CD14-positive monocyte (primary cell): ENCODE data around the gene PRKN. TPM values are rescaled to one million over a fixed set of nuclear protein-coding genes. Genes with fewer than 3 reads are reported as not detected.

ENCODE experiments used
- DNase-seq, 3 donors: peaks; one replicate each; pipeline ENCODE4 v3.0.0-alpha.2; 2011 to 2022
- H2AFZ ChIP-seq: 2 replicates; pipeline ENCODE4 v1.6.0; 2012; ENCODE audit warnings: mild to moderate bottlenecking, low read depth, low read length, inconsistent platforms; ENCODE audit not compliant: insufficient read depth, poor library complexity, severe bottlenecking
- H3K27ac ChIP-seq, 2 donors: 1 replicate in 1 of 2; 2 replicates in 1 of 2; pipeline ENCODE4 v1.5.1; 2012 to 2013; ENCODE audit warnings: low read length in 2 of 2, control low read depth in 1 of 2, inconsistent platforms in 1 of 2, low read depth in 1 of 2, mild to moderate bottlenecking in 1 of 2
- H3K27me3 ChIP-seq, 2 donors: one replicate each; pipeline versions ENCODE4 v1.6.0 to v1.6.1; 2011 to 2013; ENCODE audit warnings: low read length in 2 of 2; ENCODE audit not compliant: control insufficient read depth in 2 of 2, insufficient read depth in 2 of 2
- H3K36me3 ChIP-seq, 2 donors: replicated peaks in 1 of 2; 1 replicate in 1 of 2; 2 replicates in 1 of 2; pipeline versions ENCODE4 v1.5.1 to v1.6.1; 2012 to 2013; ENCODE audit warnings: low read length in 2 of 2, control low read depth in 1 of 2, inconsistent platforms in 1 of 2, mild to moderate bottlenecking in 1 of 2; ENCODE audit not compliant: insufficient read depth in 2 of 2, control insufficient read depth in 1 of 2
- H3K4me1 ChIP-seq, 2 donors: 1 replicate in 1 of 2; 2 replicates in 1 of 2; pipeline versions ENCODE4 v1.5.1 to v1.6.1; 2012 to 2013; ENCODE audit warnings: low read length in 2 of 2, control low read depth in 1 of 2, inconsistent platforms in 1 of 2, mild to moderate bottlenecking in 1 of 2, moderate library complexity in 1 of 2; ENCODE audit not compliant: insufficient read depth in 2 of 2, control insufficient read depth in 1 of 2
- H3K4me2 ChIP-seq: replicated peaks from 2 replicates; pipeline ENCODE3; 2012; ENCODE audit warnings: low read length, moderate library complexity, mild to moderate bottlenecking; ENCODE audit not compliant: poor library complexity, severe bottlenecking; ENCODE audit errors: extremely low read depth
- H3K4me3 ChIP-seq, 3 experiments: fragments of 200-600 bp in 1 of 3; sonication (generic) in 1 of 3; replicated peaks in 1 of 3; 1 replicate in 2 of 3; 2 replicates in 1 of 3; pipeline ENCODE4 v1.5.1; 2011 to 2013; ENCODE audit warnings: low read length in 3 of 3, mild to moderate bottlenecking in 3 of 3, control low read depth in 2 of 3, low read depth in 2 of 3, inconsistent platforms in 1 of 3, moderate library complexity in 1 of 3
- H3K79me2 ChIP-seq: 2 replicates; pipeline ENCODE4 v1.6.0; 2012; ENCODE audit warnings: mild to moderate bottlenecking, control low read depth, inconsistent platforms, low read length, moderate library complexity; ENCODE audit not compliant: insufficient read depth
- H3K9ac ChIP-seq: 2 replicates; pipeline ENCODE4 v1.6.0; 2017; ENCODE audit warnings: low read length, mild to moderate bottlenecking; ENCODE audit not compliant: insufficient read depth, poor library complexity, severe bottlenecking
- H3K9me3 ChIP-seq, 2 donors: replicated peaks in 1 of 2; 1 replicate in 1 of 2; 2 replicates in 1 of 2; pipeline versions ENCODE4 v1.5.1 to v1.6.1; 2012 to 2013; ENCODE audit warnings: low read length in 2 of 2, control low read depth in 1 of 2; ENCODE audit not compliant: control insufficient read depth in 1 of 2, insufficient read depth in 1 of 2
- H4K20me1 ChIP-seq: 2 replicates; pipeline ENCODE4 v1.6.0; 2012; ENCODE audit warnings: mild to moderate bottlenecking, low read length, control low read depth, moderate library complexity; ENCODE audit not compliant: insufficient read depth
- H3K27ac Mint-ChIP-seq, 7 donors: one replicate each; pipeline ENCODE4 v1.8.0; 2020; ENCODE audit warnings: mild to moderate bottlenecking in 7 of 7, mixed read lengths in 7 of 7, moderate library complexity in 6 of 7, inconsistent platforms in 2 of 7
- H3K27me3 Mint-ChIP-seq, 3 donors: one replicate each; pipeline ENCODE4 v1.8.0; 2021 to 2022; ENCODE audit warnings: low read depth in 3 of 3, mild to moderate bottlenecking in 3 of 3, mixed read lengths in 3 of 3, moderate library complexity in 3 of 3, inconsistent platforms in 1 of 3
- H3K36me3 Mint-ChIP-seq, 2 donors: one replicate each; pipeline ENCODE4 v1.8.0; 2020; ENCODE audit warnings: mixed read lengths in 2 of 2, inconsistent platforms in 1 of 2, mild to moderate bottlenecking in 1 of 2
- H3K4me1 Mint-ChIP-seq: one replicate; pipeline ENCODE4 v1.8.0; 2020; ENCODE audit warnings: mild to moderate bottlenecking, mixed read lengths
- H3K4me3 Mint-ChIP-seq, 2 donors: one replicate each; pipeline ENCODE4 v1.8.0; 2020; ENCODE audit warnings: mild to moderate bottlenecking in 2 of 2, mixed read lengths in 2 of 2, moderate library complexity in 1 of 2
- H3K9me3 Mint-ChIP-seq, 7 donors: one replicate each; pipeline ENCODE4 v1.8.0; 2020 to 2022; ENCODE audit warnings: mixed read lengths in 7 of 7, mild to moderate bottlenecking in 6 of 7, moderate library complexity in 6 of 7, inconsistent platforms in 2 of 7
- WGBS: methylation state at CpG from one replicate; pipeline ENCODE4 v1.1.5; 2013; ENCODE audit warnings: missing lambda C conversion rate; ENCODE audit not compliant: insufficient coverage; 5-methylcytosine and 5-hydroxymethylcytosine counted together
- intact Hi-C, 2 donors: fragments of 100-400 bp; cut with micrococcal nuclease; formaldehyde crosslinking; loops; one replicate each; pipeline versions ENCODE4 v1.15.0 to v1.15.1; 2023
- polyA plus RNA-seq, 3 donors: library from polyadenylated mRNA; depleted of rRNA in 1 of 3; unstranded in 2 of 3; stranded (reverse) in 1 of 3; fragments of 300-500 nt in 2 of 3; fragments of >200 nt in 1 of 3; fragmentation: Illumina TruSeq in 2 of 3; gene quantifications; 1 replicate in 2 of 3; 2 replicates in 1 of 3; pipeline ENCODE4 v1.2.3, GENCODE V29; 2012 to 2021
- TF ChIP-seq, protein P1 (sequence below): fragments of 200-600 bp; IDR thresholded peaks from one replicate; pipeline ENCODE4 v1.8.0; 2022; ENCODE audit warnings: antibody characterized with exemption, mild to moderate bottlenecking

Gene PRKN
- polyA plus RNA-seq, 3 donors: 0.19 to 0.21 TPM; not detected in 1

DNA sequence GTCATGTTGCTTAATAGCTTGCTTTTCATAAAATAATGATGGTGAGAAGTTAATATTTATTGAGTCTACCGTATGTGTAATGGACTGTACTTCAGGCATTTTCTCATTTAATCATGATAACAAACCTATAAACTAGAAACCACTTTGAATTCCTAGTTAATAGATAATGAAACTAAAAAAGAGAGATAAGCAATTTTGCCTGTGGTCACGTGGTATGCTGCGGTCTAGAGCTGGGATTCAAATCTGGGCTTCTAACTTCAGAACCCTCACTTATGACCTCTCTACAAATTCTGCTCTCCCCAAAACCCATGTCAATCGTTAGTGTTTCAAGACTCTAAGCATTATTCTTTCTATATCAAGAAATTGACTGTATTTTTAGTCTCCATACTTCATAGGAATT, 700.7 kb downstream of the PRKN start:
- H3K9ac ChIP-seq: no peak overlapping the region
- no peaks in the 10 kb centered on the region for H3K36me3 Mint-ChIP-seq
- peaks cover 7 to 24% of the 10 kb centered on the region in 2 donors for H3K9me3 ChIP-seq
- H3K79me2 ChIP-seq: no peaks in the 10 kb centered on the region
- intact Hi-C loops: no loop called here
- H3K4me1 Mint-ChIP-seq: no peaks in the 10 kb centered on the region
- no peaks in the 10 kb centered on the region for H3K27me3 Mint-ChIP-seq
- no peaks in the 10 kb centered on the region for H3K36me3 ChIP-seq
- H2AFZ ChIP-seq: no peak overlapping the region
- no peak overlapping the region for H3K4me3 Mint-ChIP-seq
- H3K4me1 ChIP-seq: no peaks in the 10 kb centered on the region
- H3K27ac ChIP-seq: no peak overlapping the region
- no peak for DNase-seq
- TF ChIP-seq, protein P1, sequence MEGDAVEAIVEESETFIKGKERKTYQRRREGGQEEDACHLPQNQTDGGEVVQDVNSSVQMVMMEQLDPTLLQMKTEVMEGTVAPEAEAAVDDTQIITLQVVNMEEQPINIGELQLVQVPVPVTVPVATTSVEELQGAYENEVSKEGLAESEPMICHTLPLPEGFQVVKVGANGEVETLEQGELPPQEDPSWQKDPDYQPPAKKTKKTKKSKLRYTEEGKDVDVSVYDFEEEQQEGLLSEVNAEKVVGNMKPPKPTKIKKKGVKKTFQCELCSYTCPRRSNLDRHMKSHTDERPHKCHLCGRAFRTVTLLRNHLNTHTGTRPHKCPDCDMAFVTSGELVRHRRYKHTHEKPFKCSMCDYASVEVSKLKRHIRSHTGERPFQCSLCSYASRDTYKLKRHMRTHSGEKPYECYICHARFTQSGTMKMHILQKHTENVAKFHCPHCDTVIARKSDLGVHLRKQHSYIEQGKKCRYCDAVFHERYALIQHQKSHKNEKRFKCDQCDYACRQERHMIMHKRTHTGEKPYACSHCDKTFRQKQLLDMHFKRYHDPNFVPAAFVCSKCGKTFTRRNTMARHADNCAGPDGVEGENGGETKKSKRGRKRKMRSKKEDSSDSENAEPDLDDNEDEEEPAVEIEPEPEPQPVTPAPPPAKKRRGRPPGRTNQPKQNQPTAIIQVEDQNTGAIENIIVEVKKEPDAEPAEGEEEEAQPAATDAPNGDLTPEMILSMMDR: no peak
- peaks cover 0 to 22% (median 15%) of the 10 kb centered on the region in 7 donors for H3K9me3 Mint-ChIP-seq
- H3K4me3 ChIP-seq: no peak overlapping the region
- H3K27me3 ChIP-seq: no peaks in the 10 kb centered on the region
- WGBS: no CpG with 5 or more reads among the region's 4 CpGs
- H3K4me2 ChIP-seq: no peak overlapping the region
- H4K20me1 ChIP-seq: no peaks in the 10 kb centered on the region
- no peak overlapping the region for H3K27ac Mint-ChIP-seq

DNA sequence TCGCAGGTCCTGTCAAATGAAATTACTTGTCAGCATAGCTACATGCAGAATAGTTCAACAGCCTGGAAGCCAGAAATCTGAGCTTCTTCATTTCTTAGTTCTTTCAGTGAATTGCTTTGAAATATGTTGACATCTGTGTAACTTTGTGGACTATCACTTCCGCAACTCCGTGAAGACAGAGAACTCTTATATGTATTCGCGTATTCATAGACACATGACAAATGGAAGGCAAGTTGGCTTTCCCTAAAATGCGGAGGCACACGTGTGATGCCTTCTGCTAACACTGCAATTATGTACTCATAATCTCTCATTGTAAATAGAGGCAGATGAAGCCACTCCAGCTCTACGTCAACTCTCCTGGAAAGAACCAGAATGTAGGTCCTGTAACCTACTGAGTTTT, 701.5 kb downstream of the PRKN start:
- Histone ChIP-seq H3K4me2 (no peak overlapping the region), H3K9me3 (peaks cover 7 to 24% of the 10 kb centered on the region in 2 donors), H3K79me2 (no peaks in the 10 kb centered on the region), H3K27ac (no peak overlapping the region), H4K20me1 (no peaks in the 10 kb centered on the region), H3K4me3 (no peak overlapping the region), H3K4me1 (no peaks in the 10 kb centered on the region), H2AFZ (no peak overlapping the region), H3K36me3 (no peaks in the 10 kb centered on the region), H3K27me3 (no peaks in the 10 kb centered on the region), H3K9ac (no peak overlapping the region)
- TF ChIP-seq, protein P1: no peak
- intact Hi-C loops: no loop called here
- H3K4me3 Mint-ChIP-seq: no peak overlapping the region
- H3K9me3 Mint-ChIP-seq: peaks cover 0 to 20% (median 15%) of the 10 kb centered on the region in 7 donors
- no peak overlapping the region for H3K27ac Mint-ChIP-seq
- no peaks in the 10 kb centered on the region for H3K27me3 Mint-ChIP-seq
- H3K4me1 Mint-ChIP-seq: no peaks in the 10 kb centered on the region
- 93% methylated on average over 8 of the region's 8 CpGs for WGBS
- H3K36me3 Mint-ChIP-seq: no peaks in the 10 kb centered on the region
- DNase-seq: no peak
